HL-60 (cell line): ENCODE results near the gene PCLO.

Experiments
- DNase-seq, 2 experiments: peaks; one replicate each; pipeline ENCODE4 v3.0.0-alpha.2; 2010 to 2020; ENCODE audit warnings: low read depth in 1 of 2, low spot score in 1 of 2
- H3K27ac ChIP-seq: fragments of 250-450 bp; sonication (Bioruptor Pico); replicated peaks from 2 replicates; pipeline ENCODE4 v1.5.1; 2020; ENCODE audit warnings: mild to moderate bottlenecking, moderate library complexity
- H3K27me3 ChIP-seq: fragments of 250-450 bp; sonication (Bioruptor Pico); 2 replicates; pipeline ENCODE4 v1.5.1; 2021; ENCODE audit warnings: mild to moderate bottlenecking, moderate library complexity; ENCODE audit not compliant: insufficient read depth, poor library complexity, severe bottlenecking
- H3K4me3 ChIP-seq: replicated peaks from 2 replicates; pipeline ENCODE4 v1.5.1; 2011; ENCODE audit warnings: mild to moderate bottlenecking, control low read depth, low read length; ENCODE audit not compliant: insufficient read depth
- CTCF ChIP-seq: IDR thresholded peaks from one replicate; pipeline ENCODE4 v1.5.1; 2011; ENCODE audit warnings: low read length, control low read depth, inconsistent platforms; ENCODE audit not compliant: insufficient read depth
- GABPA ChIP-seq: IDR thresholded peaks from 2 replicates; pipeline ENCODE4 v1.6.1; 2012; ENCODE audit warnings: low read depth
- POLR2AphosphoS5 ChIP-seq: IDR thresholded peaks from 2 replicates; pipeline ENCODE4 v1.6.1; 2012; ENCODE audit warnings: low read depth
- REST ChIP-seq: IDR thresholded peaks from 2 replicates; pipeline ENCODE4 v1.6.1; 2012; ENCODE audit warnings: low read depth; ENCODE audit not compliant: insufficient replicate concordance
- SPI1 ChIP-seq: IDR thresholded peaks from 2 replicates; pipeline ENCODE4 v1.6.1; 2012; ENCODE audit warnings: low read depth, mild to moderate bottlenecking, borderline replicate concordance

PCLO gene

GRCh38 chr7:82998436-82998835, 164.2 kb downstream of the PCLO start:
- no peak for DNase-seq
- H3K27me3 ChIP-seq, result no peaks in the 10 kb centered on the region
- TF ChIP-seq CTCF, result no peak
- TF ChIP-seq REST, result no peak
- TF ChIP-seq GABPA, result no peak
- no peak for TF ChIP-seq SPI1
- TF ChIP-seq POLR2AphosphoS5, result no peak
- H3K4me3 ChIP-seq, result no peak overlapping the region
- H3K27ac ChIP-seq, result no peak overlapping the region

- DNase-seq, result no peak
- H3K27me3 ChIP-seq, result no peaks in the 10 kb centered on the region
- H3K4me3 ChIP-seq, result no peak overlapping the region
- no peak for TF ChIP-seq POLR2AphosphoS5
- no peak for TF ChIP-seq SPI1
- no peak for TF ChIP-seq CTCF
- no peak for TF ChIP-seq REST
- no peak for TF ChIP-seq GABPA
- H3K27ac ChIP-seq, result no peak overlapping the region
These were observed 177.4 kb downstream of the PCLO start for GRCh38 chr7:82985144-82985802.

- DNase-seq, result no peak
These were observed 182.4 kb downstream of the PCLO start for GRCh38 chr7:82980130-82980788.

More at GRCh38 chr7:82980130-82980788, 182.4 kb downstream of the PCLO start:
- TF ChIP-seq POLR2AphosphoS5, result no peak
- TF ChIP-seq REST, result no peak
- TF ChIP-seq SPI1, result no peak
- TF ChIP-seq GABPA, result no peak
- no peak for TF ChIP-seq CTCF
- Histone ChIP-seq H3K27ac (no peak overlapping the region), H3K27me3 (no peaks in the 10 kb centered on the region), H3K4me3 (no peak overlapping the region)
